K562 (cell line): Measurements from ENCODE around the gene MICALL2. TPM values are rescaled to one million over a fixed set of nuclear protein-coding genes. Genes with fewer than 3 reads are reported as not detected.
A peak's percentile ranks its signal among the peaks of the same experiment; 100 is the strongest.

Experiments used
- ATAC-seq: fragments of 200-7000 bp; cut with Tn5 transposase; 3 replicates; pipeline ENCODE4 v1.9.1; 2020; ENCODE audit warnings: moderate library complexity
- BruUV-seq: library from RNA; stranded (reverse); fragments of 400-500 nt; replicated peaks from 2 replicates; lab custom pipeline; 2021; lab: Mats Ljungman, UMichigan
- CTCF ChIA-PET: fragments of 300-600 bp; formaldehyde crosslinking; extraction: SDS; loops from one replicate; lab custom pipeline; 2021; ENCODE audit warnings: low intra/inter-chr PET ratio; lab: Yijun Ruan, JAX
- POLR2A ChIA-PET: fragments of 300-600, 350-650 bp; sonication (Branson Sonifier 250); formaldehyde crosslinking; extraction: SDS; loops from one replicate; lab custom pipeline; 2021; ENCODE audit warnings: antibody characterized with exemption, inconsistent platforms; lab: Yijun Ruan, JAX
- DNase-seq, 4 experiments: peaks; one replicate each; pipeline versions ENCODE4 v3.0.0 to v3.0.0-alpha.2; 2011 to 2018; ENCODE audit warnings: low spot score in 3 of 4, mixed read lengths in 3 of 4; ENCODE audit errors: extremely low read depth in 1 of 4
- FAIRE-seq: peaks from 2 replicates; lab custom pipeline; 2011; peaks lifted over from hg19 to GRCh38; lab: Jason Lieb, UNC
- H2AFZ ChIP-seq: 2 replicates; pipeline ENCODE4 v1.6.0; 2011; ENCODE audit warnings: low read depth, low read length, control low read depth, inconsistent platforms
- H3K27ac ChIP-seq: fragments of 200-600 bp; 3 replicates; pipeline ENCODE4 v1.8.0; 2011; ENCODE audit warnings: low read depth, mild to moderate bottlenecking, control low read depth, inconsistent platforms, low read length, moderate library complexity, mixed read lengths; ENCODE audit errors: extremely low read depth
- H3K27me3 ChIP-seq, 2 experiments: fragments of 300-600 bp in 1 of 2; 2 replicates in 1 of 2; 3 replicates in 1 of 2; pipeline versions ENCODE4 v1.6.0 to v1.8.0; 2011; ENCODE audit warnings: inconsistent platforms in 2 of 2, low read length in 2 of 2, mild to moderate bottlenecking in 1 of 2, mixed read lengths in 1 of 2, moderate library complexity in 1 of 2; ENCODE audit not compliant: control insufficient read depth in 2 of 2, insufficient read depth in 2 of 2
- H3K36me3 ChIP-seq: fragments of 300-600 bp; 3 replicates; pipeline ENCODE4 v1.8.0; 2011; ENCODE audit warnings: mild to moderate bottlenecking, low read length, inconsistent platforms; ENCODE audit not compliant: control insufficient read depth, insufficient read depth
- H3K4me1 ChIP-seq, 2 experiments: fragments of 200-600 bp in 1 of 2; replicated peaks in 1 of 2; 2 replicates in 1 of 2; 3 replicates in 1 of 2; pipeline versions ENCODE4 v1.5.1 to v1.8.0; 2011; ENCODE audit warnings: inconsistent platforms in 2 of 2, low read length in 2 of 2, mild to moderate bottlenecking in 1 of 2, mixed read lengths in 1 of 2, moderate library complexity in 1 of 2; ENCODE audit not compliant: control insufficient read depth in 2 of 2, insufficient read depth in 2 of 2
- H3K4me2 ChIP-seq: 2 replicates; pipeline ENCODE4 v1.6.1; 2011; ENCODE audit warnings: low read length, control low read depth, inconsistent platforms, mixed read lengths; ENCODE audit not compliant: insufficient read depth
- H3K4me3 ChIP-seq: fragments of 200-600 bp; sonication (generic), shearing (Covaris generic); 2 replicates; pipeline ENCODE4 v1.5.1; 2016; ENCODE audit warnings: control low read depth, inconsistent platforms
- H3K79me2 ChIP-seq: fragments of 200-600 bp; 3 replicates; pipeline ENCODE4 v1.8.0; 2011; ENCODE audit warnings: low read length, inconsistent platforms; ENCODE audit not compliant: control insufficient read depth, insufficient read depth
- H3K9ac ChIP-seq, 2 experiments: 2 replicates each; pipeline versions ENCODE4 v1.6.0 to v1.6.1; 2011; ENCODE audit warnings: low read depth in 2 of 2, low read length in 2 of 2, control low read depth in 1 of 2, inconsistent platforms in 1 of 2, mild to moderate bottlenecking in 1 of 2, mixed read lengths in 1 of 2; ENCODE audit not compliant: insufficient read depth in 1 of 2
- H3K9me1 ChIP-seq: one replicate; pipeline ENCODE4 v1.6.0; 2011; ENCODE audit warnings: inconsistent platforms, mild to moderate bottlenecking, low read length, moderate library complexity; ENCODE audit not compliant: control insufficient read depth, insufficient read depth
- H3K9me3 ChIP-seq: replicated peaks from 2 replicates; pipeline ENCODE4 v1.5.1; 2011; ENCODE audit warnings: low read depth, low read length, inconsistent platforms; ENCODE audit not compliant: control insufficient read depth, insufficient read depth
- H4K20me1 ChIP-seq: replicated peaks from 2 replicates; pipeline ENCODE4 v1.6.1; 2011; ENCODE audit warnings: low read length, inconsistent platforms, mixed read lengths; ENCODE audit not compliant: control insufficient read depth, insufficient read depth
- CBX3 ChIP-seq, 2 experiments: IDR thresholded peaks; 1 replicate in 1 of 2; 2 replicates in 1 of 2; pipeline ENCODE4 v1.6.1; 2012; ENCODE audit warnings: inconsistent platforms in 2 of 2, low read length in 2 of 2, borderline replicate concordance in 1 of 2, control low read depth in 1 of 2
- CHD4 ChIP-seq: fragments of 200-600 bp; sonication (generic); IDR thresholded peaks from 3 replicates; pipeline ENCODE4 v1.6.1; 2012; ENCODE audit warnings: low read depth, mild to moderate bottlenecking, mixed read lengths, low read length, inconsistent platforms; ENCODE audit not compliant: insufficient read depth, insufficient replicate concordance, poor library complexity, severe bottlenecking
- HSF4 ChIP-seq: fragments of 250-450 bp; sonication (Bioruptor Pico); IDR thresholded peaks from 2 replicates; pipeline ENCODE4 v2.1.2; 2022; ENCODE audit warnings: mild to moderate bottlenecking, moderate library complexity, borderline replicate concordance
- KDM1A ChIP-seq, 2 experiments: fragments of 450-650 bp; IDR thresholded peaks; 2 replicates each; pipeline ENCODE4 v1.6.1; 2016; ENCODE audit warnings: mild to moderate bottlenecking in 2 of 2
- KLF6 ChIP-seq: fragments of 250-450 bp; sonication (Bioruptor Pico); IDR thresholded peaks from 2 replicates; pipeline ENCODE4 v1.4.0; 2020; ENCODE audit warnings: mild to moderate bottlenecking, moderate library complexity, borderline replicate concordance
- MAX ChIP-seq: sonication (generic); formaldehyde crosslinking; IDR thresholded peaks from 2 replicates; pipeline ENCODE4 v1.9.0; 2022; ENCODE audit warnings: mild to moderate bottlenecking, missing genetic modification reagents
- STAT5A ChIP-seq: IDR thresholded peaks from 2 replicates; pipeline ENCODE4 v1.6.1; 2012; ENCODE audit warnings: low read length, inconsistent platforms, borderline replicate concordance
- TGIF2 ChIP-seq: sonication (generic); formaldehyde crosslinking; IDR thresholded peaks from 2 replicates; pipeline ENCODE4 v1.8.1; 2022; ENCODE audit warnings: mild to moderate bottlenecking, missing genetic modification reagents, moderate library complexity
- ZBTB7A ChIP-seq: IDR thresholded peaks from 2 replicates; pipeline ENCODE4 v1.6.1; 2011; ENCODE audit warnings: low read depth, mild to moderate bottlenecking, low read length, moderate library complexity, borderline replicate concordance; ENCODE audit not compliant: control insufficient read depth
- ZNF146 ChIP-seq: IDR thresholded peaks from one replicate; pipeline ENCODE4 v1.6.1; 2018; ENCODE audit warnings: missing compliant biosample characterization; ENCODE audit not compliant: unreplicated experiment
- ZNF197 ChIP-seq: fragments of 200-800 bp; sonication (Bioruptor generic); IDR thresholded peaks from 2 replicates; pipeline ENCODE4 v1.6.1; 2016; ENCODE audit warnings: low read depth, missing genetic modification characterization, missing compliant biosample characterization
- ZNF384 ChIP-seq: IDR thresholded peaks from 2 replicates; pipeline ENCODE4 v1.6.1; 2012; ENCODE audit warnings: low read depth, low read length, improper control_type of control experiment
- ZNF518B ChIP-seq: fragments of 250-450 bp; sonication (Bioruptor Pico); IDR thresholded peaks from 2 replicates; pipeline ENCODE4 v1.5.0; 2021; ENCODE audit warnings: mild to moderate bottlenecking, moderate library complexity
- WGBS: fragments of 100-300 bp; shearing (Covaris generic); methylation state at CpG from one replicate; pipeline ENCODE4 v1.1.6; 2016; ENCODE audit warnings: low coverage, mixed read lengths; ENCODE audit not compliant: insufficient coverage; ENCODE audit errors: missing lambda C conversion rate; 5-methylcytosine and 5-hydroxymethylcytosine counted together
- in situ Hi-C: fragments of 300-500 bp; cut with MboI; formaldehyde crosslinking; loops from 4 replicates; pipeline ENCODE4 v1.15.0; 2018; ENCODE audit warnings: inconsistent platforms, mixed read lengths
- intact Hi-C: fragments of 100-400 bp; cut with micrococcal nuclease; formaldehyde crosslinking; loops from 2 replicates; pipeline ENCODE4 v1.14.2; 2022
- polyA plus RNA-seq, 8 experiments: library from polyadenylated mRNA; depleted of rRNA in 4 of 8; stranded (reverse) in 5 of 8; unstranded in 3 of 8; fragments of >200 nt; fragmentation: Nextera tagmentation in 2 of 8; fragmentation: Illumina TruSeq in 1 of 8; extraction: Ambion mirVana in 2 of 8; extraction: Trizol in 1 of 8; gene quantifications; 2 replicates each; pipeline versions ENCODE4 v1.2.1 to v1.2.3, GENCODE V29; 2011 to 2014; ENCODE audit warnings: inconsistent platforms in 1 of 8, missing spikeins in 1 of 8
- total RNA-seq, 7 experiments: library from RNA; depleted of rRNA in 6 of 7; stranded (reverse); fragments of >200 nt in 6 of 7; fragmentation: Illumina TruSeq in 2 of 7; extraction: Trizol in 2 of 7; gene quantifications; 2 replicates each; pipeline versions ENCODE4 v1.2.1 to v1.2.3, GENCODE V29; 2011 to 2021; ENCODE audit warnings: low replicate concordance in 1 of 7

Gene MICALL2
- total and polyA plus RNA-seq, 9 of the 15 experiments (the other 6 are each of a cell fraction or from before 2014, with no cell fraction given), result 1.8 to 103 (median 17.0) TPM

- TF ChIP-seq ZNF518B (no peak), MAX (no peak), ZBTB7A (no peak), HSF4 (no peak), ZNF384 (no peak), KLF6 (no peak), ZNF197 (CRISPR knock-in tag) (no peak)
Measured at GRCh38 chr7:1392556-1392955, 66.7 kb downstream of the MICALL2 start (continued).

- DNase-seq, result no peak
- CTCF ChIA-PET, result no interaction called here
- H2AFZ ChIP-seq, result no peak overlapping the region
- no peaks in the 10 kb centered on the region for H4K20me1 ChIP-seq
- TF ChIP-seq KDM1A (IDR thresholded peaks at IDR 0.05), result peak in 1 of 2 experiments; percentile 9; a peak in 1 of 4 replicates
- no peak for TF ChIP-seq ZNF146 (CRISPR knock-in tag)
- no peak for TF ChIP-seq TGIF2 (CRISPR knock-in tag)
- TF ChIP-seq STAT5A, result no peak
- peak in 1 of 2 experiments; percentile 68; a peak in 1 of 3 replicates for TF ChIP-seq CBX3 (IDR thresholded peaks at IDR 0.05; ENCODE audit: borderline replicate concordance in 1 of 2, low read length in 2 of 2)
- no peak for TF ChIP-seq CHD4
- WGBS, result 0% methylated on average over 4 of the region's 4 CpGs
- in situ Hi-C loops, result no loop called here
- POLR2A ChIA-PET, result interaction anchor here (0.6 kb wide), 1 partner anchor 83 kb away, joined by 3 read pairs; no protein-coding TSS in a partner anchor
- intact Hi-C loops, result no loop called here
- no peaks in the 10 kb centered on the region for H3K9me1 ChIP-seq
- peaks cover 11 to 48% of the 10 kb centered on the region in 2 experiments; a peak in 4 of 5 replicates for H3K27me3 ChIP-seq
- no peak for ATAC-seq
- no peak overlapping the region for H3K9ac ChIP-seq
- FAIRE-seq, result no peak
- no peak overlapping the region for H3K27ac ChIP-seq
- H3K9me3 ChIP-seq, result no peaks in the 10 kb centered on the region
- BruUV-seq, result no TSS peak
- no peaks in the 10 kb centered on the region for H3K79me2 ChIP-seq
- no peak overlapping the region for H3K4me2 ChIP-seq
- H3K4me3 ChIP-seq, result no peak overlapping the region
- peaks cover 0 to 12% of the 10 kb centered on the region in 2 experiments; a peak in 1 of 5 replicates for H3K4me1 ChIP-seq
- H3K36me3 ChIP-seq, result no peaks in the 10 kb centered on the region
Measured at GRCh38 chr7:1391449-1391848, 67.8 kb downstream of the MICALL2 start.
